NCI-H1436 treated with DMSO at 0.1 percent for 48 hours (cell line): Measurements from ENCODE around the gene BEX4.

ENCODE experiments used
- DNase-seq: peaks from one replicate; lab custom pipeline; 2025; lab: John Stamatoyannopoulos, UW

The BEX4 gene

GRCh38 chrX:103240155-103240554 is 25.2 kb downstream of the BEX4 start:
- DNase-seq, result no peak

- no peak for DNase-seq
Observed at GRCh38 chrX:103248553-103248952, 33.6 kb downstream of the BEX4 start.

GRCh38 chrX:103249805-103250204 is 34.9 kb downstream of the BEX4 start:
- no peak for DNase-seq

DNA sequence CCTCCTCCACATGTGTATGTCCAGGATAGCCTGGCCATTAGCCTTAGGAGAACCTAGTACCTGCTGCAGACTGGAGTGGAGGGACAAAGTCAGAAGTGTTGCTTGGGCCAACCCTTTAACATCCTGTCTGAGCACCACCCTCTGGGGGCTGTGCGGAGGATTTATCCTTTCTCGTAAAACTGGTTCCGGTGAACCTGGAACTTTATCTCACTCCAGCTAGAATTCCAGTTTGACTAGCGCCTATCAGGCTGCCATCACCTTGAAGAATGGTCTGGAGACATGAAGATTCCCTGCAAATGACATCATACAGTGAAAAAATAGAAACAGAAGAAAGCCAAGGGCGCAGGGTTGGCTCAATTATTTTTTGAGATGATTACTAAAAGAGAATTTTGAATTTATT is 36.1 kb downstream of the BEX4 start:
- DNase-seq, result no peak

DNA sequence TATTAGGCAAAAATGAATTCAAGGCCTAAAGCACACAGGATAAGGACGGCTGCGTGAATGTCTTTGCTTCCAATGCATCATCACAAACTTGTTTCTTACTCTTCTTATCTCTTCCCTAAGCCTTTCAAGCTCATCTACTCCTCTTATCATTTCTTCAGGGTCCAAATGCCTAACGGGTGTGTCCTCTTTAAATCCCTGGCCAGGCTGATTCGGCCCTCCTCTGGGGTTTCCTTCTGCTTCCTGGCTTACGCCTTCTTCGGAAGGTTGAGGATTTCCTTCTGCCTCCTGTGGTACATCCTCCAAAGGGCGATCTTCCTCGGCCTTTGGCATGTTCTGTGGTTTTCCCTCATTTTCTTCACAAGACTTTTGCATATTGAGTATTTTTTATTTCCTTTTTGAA is 38.7 kb downstream of the BEX4 start:
- DNase-seq, result no peak

DNA sequence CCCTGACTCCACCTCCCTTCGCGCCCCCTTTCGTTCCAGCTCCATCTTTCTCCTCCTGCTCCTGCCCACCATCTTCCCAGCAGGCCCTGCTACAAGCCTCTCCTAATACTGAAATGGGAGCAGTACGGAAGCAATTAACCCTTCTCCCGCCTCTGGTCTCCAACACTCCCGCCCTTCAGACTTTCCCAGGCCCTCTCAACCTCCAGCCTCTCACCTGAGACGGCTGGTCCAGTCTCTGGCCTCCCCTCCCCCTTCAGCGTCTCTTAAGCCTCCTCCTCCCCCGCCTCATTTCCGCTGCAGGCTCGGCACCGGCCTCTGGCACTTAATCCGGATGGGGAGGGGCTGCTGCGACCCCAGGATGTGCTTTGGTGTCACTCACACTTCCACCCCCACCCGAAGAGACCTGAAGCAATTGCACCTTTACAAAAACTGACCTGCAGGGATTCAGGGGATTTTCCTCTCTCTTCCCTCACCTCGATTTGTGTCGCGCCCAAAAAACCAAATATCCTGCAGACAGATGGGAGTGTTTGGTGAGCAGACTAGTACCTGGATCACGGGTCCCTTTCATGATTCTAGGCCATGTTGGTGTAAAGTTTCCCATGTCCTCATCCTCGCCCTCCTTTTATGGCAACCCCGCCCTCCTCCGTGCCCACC is 39.4 kb downstream of the BEX4 start:
- no peak for DNase-seq

DNA sequence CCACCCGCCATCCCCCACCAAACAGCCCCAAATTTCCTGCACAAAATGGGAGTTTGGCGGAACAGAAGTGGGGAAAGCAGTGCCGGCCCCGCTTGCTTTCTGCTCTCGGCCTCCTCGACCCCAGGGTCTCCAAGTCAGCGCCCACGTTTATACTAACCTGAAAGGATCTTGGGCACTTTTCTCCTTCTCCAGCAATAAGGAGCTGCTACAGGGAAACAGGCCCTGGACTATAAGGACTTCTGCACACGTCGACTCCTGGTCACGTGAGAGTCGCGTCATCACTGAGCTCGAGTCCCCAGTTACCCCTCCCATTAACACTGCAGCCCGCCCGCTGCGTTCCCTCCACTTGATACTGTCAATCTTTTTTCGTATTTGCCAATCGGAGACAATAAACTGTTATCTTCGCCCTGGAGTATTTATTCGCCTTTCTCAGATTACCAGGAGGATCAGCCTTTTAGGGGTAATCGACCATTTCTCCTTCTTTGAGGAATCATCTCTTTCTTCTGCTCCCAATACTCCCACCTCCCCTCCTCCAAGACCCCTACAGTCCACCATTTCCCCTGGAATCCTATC is 40.1 kb downstream of the BEX4 start, which contains the start of gene TCEAL8:
Gene TCEAL8 (minus strand): TSS at position 235 of the 573 bp plus-strand sequence. CDS start 1,176 bp downstream, outside the sequence.
- peak; percentile 48 for DNase-seq

- DNase-seq, result no peak
Observed at GRCh38 chrX:103256651-103257050, 41.7 kb downstream of the BEX4 start.

- no peak for DNase-seq
Observed at GRCh38 chrX:103258275-103258674, 43.4 kb downstream of the BEX4 start.
